H54 (cell line): ENCODE data around the gene XRCC1.
"Not testable (repeated sequence)": the region's sequence is repeated elsewhere in the genome, so short reads cannot be mapped to it uniquely, and the experiment has no call there.

ENCODE experiments used
- DNase-seq: peaks from one replicate; pipeline ENCODE4 v3.0.0; 2011; ENCODE audit warnings: low spot score, mixed read lengths; ENCODE audit not compliant: insufficient read length
- FAIRE-seq: peaks from 3 replicates; lab custom pipeline; 2011; peaks lifted over from hg19 to GRCh38; lab: Jason Lieb, UNC
- POLR2A ChIP-seq: IDR thresholded peaks from 2 replicates; pipeline ENCODE4 v1.6.1; 2011; ENCODE audit warnings: low read depth, mild to moderate bottlenecking, low read length

The XRCC1 gene

GRCh38 chr19:43554317-43554895 is 20.9 kb downstream of the XRCC1 start:
- TF ChIP-seq POLR2A = no peak
- DNase-seq (no peak), FAIRE-seq (no peak)

- no peak for DNase-seq
- no peak for FAIRE-seq
- no peak for TF ChIP-seq POLR2A
These were observed 21.7 kb downstream of the XRCC1 start for GRCh38 chr19:43553656-43554055.

- no peak for DNase-seq
- FAIRE-seq = no peak
- TF ChIP-seq POLR2A = no peak
These were observed 22.7 kb downstream of the XRCC1 start for GRCh38 chr19:43552616-43553015.

- FAIRE-seq = no peak
- no peak for DNase-seq
- no peak for TF ChIP-seq POLR2A
These were observed 23.2 kb downstream of the XRCC1 start for GRCh38 chr19:43552198-43552450.

- no peak for TF ChIP-seq POLR2A
- DNase-seq (no peak), FAIRE-seq (no peak)
These were observed 23.7 kb downstream of the XRCC1 start for GRCh38 chr19:43551399-43552197.

GRCh38 chr19:43548706-43549105 is 26.6 kb downstream of the XRCC1 start:
- TF ChIP-seq POLR2A = no peak
- no peak for FAIRE-seq
- DNase-seq = no peak

- FAIRE-seq, DNase-seq: not testable (repeated sequence)
These were observed 27.4 kb downstream of the XRCC1 start for GRCh38 chr19:43547926-43548325.

GRCh38 chr19:43546581-43546980 is 28.7 kb downstream of the XRCC1 start:
- no peak for TF ChIP-seq POLR2A
- DNase-seq (no peak), FAIRE-seq (no peak)

- DNase-seq = no peak
- no peak for TF ChIP-seq POLR2A
- no peak for FAIRE-seq
These were observed 29.3 kb downstream of the XRCC1 start for GRCh38 chr19:43545981-43546380.

- FAIRE-seq = no peak
- DNase-seq = no peak
- TF ChIP-seq POLR2A = no peak
These were observed 30.1 kb downstream of the XRCC1 start for GRCh38 chr19:43545276-43545675.

GRCh38 chr19:43544077-43544476 is 31.2 kb downstream of the XRCC1 start:
- no peak for TF ChIP-seq POLR2A
- DNase-seq (no peak), FAIRE-seq (no peak)

GRCh38 chr19:43541920-43542650 is 33.2 kb downstream of the XRCC1 start:
- FAIRE-seq (no peak), DNase-seq (no peak)
- no peak for TF ChIP-seq POLR2A

GRCh38 chr19:43540381-43540780 is 34.9 kb downstream of the XRCC1 start:
- no peak for FAIRE-seq
- no peak for DNase-seq
- no peak for TF ChIP-seq POLR2A

- no peak for DNase-seq
- FAIRE-seq = no peak
- no peak for TF ChIP-seq POLR2A
These were observed 36.4 kb downstream of the XRCC1 start for GRCh38 chr19:43538922-43539321.
